GM18505 (cell line): ENCODE data around the gene NRARP.

Experiments
- ATAC-seq: cut with Tn5 transposase; IDR thresholded peaks from one replicate; pipeline ENCODE4 v1.9.1; 2021; ENCODE audit not compliant: unreplicated experiment
- POLR2A ChIP-seq: IDR thresholded peaks from 4 replicates; pipeline ENCODE4 v1.6.1; 2011; ENCODE audit warnings: borderline replicate concordance; ENCODE audit not compliant: insufficient read depth, insufficient read length; ENCODE audit errors: extremely low read depth

Gene NRARP

DNA sequence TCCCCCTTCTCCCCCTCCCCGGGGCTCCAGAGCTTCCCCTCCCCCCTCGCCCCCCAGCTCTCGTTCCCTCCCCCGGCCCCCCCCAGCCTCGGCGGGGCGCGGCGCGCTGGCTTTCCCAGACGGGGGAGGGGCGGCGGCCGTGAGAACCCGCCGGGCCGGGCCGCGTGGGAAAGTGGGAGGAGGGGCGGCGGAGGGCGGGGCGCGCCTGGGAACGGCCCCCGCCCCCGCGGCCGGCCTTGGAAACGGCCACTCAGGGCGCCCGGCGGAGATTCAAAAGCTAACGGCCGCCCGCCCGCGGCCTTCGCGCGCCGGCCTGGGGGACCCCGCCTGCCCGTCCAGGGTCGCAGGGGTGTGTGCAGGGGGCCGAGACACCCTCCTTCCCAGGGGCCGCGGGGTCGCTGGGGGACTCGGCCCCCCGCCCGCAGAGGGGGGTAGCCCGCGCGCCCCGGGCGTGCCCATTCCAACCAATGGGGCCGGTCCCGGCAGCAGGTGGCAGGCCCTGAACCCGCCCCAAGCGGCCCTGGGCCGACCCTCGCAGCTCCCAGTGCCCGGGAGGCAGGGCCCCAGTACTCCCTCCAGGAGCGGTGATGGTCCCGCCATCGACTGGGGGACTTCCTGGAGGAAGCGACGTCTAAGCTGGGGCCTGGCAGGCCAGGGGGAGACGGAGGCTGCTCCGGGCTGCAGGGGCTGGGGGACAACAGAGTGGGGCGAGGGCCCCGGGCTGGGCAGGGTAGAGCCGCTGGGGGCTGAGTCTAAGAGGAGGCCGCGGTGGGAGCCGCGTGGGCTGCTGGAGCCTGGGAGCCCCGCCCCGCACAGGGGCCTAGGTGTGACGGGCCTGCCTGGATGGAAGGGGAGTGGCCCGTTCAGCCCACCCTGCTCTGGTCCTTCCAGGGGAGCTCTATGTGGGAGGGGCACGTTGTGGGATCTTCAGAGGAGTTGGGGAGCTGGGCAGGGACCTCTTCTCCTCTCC is 14.2 kb upstream of the NRARP start:
- no peak for ATAC-seq
- no peak for TF ChIP-seq POLR2A

DNA sequence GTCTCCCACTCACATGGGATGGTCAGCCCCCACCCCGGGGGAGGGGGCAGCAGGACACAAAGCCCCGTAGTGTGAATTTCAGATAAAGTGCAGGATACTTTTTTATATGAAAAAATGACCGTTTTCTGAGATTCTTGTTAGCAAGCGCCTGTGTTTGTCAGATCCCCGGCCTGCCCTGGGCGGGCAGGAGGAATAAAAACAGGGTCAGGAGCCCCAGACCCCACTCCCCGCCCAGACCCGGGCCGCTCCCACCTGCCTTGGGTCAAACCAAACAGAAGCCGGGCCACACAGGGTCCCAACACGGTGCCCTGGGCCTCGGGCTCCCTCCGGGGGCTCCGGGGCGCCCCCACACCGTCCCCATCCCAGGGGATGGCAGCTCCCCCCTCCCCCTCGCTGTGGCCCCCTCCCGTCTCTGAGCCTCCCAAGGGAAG is 13.5 kb upstream of the NRARP start:
- TF ChIP-seq POLR2A: no peak
- no peak for ATAC-seq

DNA sequence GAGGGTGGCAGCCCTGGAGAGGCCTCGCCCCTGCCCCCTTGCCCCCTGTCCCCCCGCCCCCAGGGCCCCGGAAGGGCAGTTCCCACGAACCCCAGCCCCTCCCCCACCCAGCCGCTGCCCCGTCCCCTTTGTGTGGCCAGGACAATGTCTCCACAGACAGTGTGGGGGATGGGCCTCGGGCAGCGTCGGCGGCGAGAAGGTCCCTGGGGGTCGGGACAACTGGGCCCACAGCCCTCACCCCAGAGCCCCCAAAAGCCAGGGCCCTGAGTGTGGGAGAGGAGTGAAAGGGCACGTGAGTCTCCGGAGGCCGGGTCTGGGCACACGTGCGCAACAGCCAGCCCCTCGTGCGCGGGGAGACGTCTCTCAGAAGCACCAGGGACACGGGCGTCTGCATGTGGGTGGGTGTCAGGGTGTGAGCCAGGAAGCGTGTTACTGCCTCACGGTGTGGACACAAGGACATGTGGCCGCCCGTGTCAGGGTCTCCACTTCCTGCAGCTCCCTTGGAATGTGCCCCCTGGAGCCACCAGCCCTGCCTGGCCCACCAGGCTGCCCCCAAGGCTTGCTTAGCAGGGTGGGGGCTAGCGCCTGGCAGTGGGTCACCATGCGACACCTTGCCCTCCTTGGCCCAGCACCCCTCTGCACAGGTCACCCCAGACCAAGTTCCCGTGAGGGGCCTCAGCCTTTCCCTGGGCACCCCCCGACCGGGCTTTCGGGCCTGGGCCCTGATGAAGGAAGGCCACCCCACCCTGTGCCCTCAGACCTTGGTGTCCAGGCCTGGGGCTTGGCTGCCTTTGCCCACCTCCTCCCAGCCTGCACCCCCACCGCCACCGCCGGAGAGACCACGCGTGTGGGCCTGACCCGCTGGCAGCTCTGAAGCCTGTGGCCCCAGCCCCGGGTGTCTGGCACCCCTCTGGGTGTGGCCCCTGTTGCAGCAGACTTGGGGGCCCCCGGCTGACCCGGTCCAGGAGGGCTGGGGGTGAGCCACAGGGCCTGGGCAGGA is 12.8 kb upstream of the NRARP start:
- no peak for ATAC-seq
- TF ChIP-seq POLR2A: no peak

DNA sequence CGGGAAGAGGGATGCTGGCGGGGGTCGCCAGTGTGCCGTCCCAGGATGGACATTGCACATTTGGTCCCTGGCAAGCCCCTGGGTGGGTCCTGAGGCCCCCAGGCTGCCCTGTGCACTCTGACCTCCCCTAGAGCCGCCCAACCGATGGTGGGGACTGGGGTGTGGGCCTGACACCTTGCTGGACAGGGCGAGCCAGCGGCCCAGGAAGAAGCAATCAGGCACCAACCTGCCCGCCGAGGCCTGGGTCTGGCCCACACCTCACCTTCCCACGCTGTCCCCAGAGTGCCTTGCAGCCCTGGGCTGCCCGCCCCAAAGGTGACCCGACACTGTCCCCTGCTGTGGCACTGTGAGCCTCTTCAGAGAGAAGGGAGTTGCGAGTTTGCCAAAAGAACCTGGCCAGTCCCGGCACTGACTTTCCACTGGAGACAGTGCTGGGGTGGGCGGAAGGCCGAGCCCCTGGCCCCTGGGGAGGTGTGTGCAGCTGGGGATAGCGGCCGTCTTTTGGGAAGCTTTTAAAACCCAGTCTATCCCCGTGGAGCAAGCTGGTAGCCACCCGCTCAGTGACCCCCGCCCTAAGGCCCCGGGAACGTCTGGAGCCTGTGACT is 12.0 kb upstream of the NRARP start:
- ATAC-seq: no peak
- TF ChIP-seq POLR2A: no peak

DNA sequence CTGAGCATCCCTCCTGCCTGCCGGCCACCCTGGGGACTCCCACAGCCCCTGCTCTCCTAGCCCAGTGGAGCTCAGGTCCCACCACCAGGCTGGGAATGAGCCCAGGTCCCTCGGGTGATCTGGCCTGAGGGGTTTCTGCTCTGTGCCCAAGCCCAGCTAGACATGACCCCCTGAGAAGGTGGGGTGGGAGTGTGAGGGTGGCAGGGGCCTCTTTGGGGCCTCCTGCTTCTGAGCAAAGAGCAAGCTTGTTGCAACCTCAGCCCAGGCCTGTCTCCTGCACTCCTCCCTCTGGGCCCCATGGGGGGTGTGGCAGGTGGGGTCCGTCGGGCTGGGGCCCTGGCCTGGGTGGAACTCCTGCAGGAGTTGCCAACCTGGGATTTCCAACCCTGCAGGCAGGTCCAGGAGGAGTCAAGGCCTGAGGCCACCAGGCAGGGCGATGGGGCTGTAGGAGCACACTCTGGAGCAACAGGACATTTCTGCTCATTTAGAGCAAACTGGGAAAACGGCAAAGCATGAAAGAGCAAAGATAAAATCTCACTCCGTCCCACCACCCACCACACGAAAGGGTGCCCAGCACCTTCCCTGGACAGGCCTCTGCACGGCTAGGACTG is 11.4 kb upstream of the NRARP start:
- ATAC-seq: no peak
- no peak for TF ChIP-seq POLR2A

DNA sequence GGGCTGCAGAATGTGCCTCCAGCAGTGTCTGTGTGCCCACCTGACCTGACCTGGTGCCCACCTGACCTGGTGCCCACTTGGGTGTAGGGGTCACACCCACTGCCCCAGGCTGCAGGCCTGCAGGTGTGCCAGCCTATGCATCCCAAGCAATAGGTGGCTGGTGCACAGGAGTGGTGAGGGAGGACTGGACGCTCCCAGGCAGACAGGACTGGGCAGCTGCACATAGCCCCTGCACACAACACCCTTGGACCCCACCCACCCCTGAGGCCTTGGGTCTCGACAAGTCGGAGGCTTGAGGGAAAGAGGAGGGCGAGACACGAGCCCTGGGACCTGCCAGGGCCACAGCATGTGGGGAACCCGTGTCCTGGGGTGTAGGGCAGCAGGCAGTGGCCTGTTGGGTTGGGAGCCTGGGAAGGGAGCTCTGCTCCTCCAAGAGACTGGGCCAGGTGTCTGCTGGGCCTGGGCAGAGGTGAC is 10.8 kb upstream of the NRARP start:
- no peak for TF ChIP-seq POLR2A
- ATAC-seq: no peak

DNA sequence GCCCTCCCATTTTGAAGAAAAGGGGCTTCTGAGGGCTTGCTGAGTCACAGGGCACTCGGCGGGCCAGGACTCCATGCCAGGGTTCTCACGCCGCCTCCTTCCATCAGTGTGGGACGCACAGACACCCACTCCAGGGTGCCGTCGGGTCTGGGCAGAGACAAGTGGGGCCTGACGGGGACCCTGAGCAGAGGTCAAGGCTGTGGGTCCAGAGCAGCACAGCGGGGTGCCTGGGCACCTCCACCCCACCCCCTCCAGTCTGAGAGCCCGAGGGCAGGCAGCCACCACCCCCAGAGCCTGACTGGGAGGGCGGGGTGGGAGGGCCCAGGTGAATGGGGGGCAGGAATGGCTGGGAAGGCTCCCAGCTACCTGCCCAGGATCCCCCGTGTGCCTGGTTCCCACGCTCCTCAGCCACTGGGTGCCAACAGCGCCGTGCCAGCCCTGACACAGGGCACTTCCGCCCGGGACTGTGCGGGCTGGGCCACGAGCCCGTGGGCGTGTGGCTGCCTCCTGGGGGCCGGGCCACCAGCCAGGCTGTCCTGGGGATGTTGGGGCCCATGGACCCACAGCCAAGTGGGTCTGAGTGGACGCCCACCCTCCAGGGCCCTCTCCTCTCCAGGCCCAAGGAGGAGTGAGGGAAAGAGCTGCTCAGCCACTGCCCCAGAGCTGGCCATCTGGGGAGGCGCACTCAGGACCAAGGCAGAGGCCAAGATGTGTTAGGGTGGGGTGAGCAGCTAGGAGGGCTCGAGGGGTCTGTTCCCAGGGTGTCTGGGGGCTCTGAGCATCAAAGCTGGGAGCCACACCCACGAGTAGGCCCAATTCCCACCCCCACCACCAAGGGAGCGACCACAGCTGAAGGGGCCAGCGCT is 10.1 kb upstream of the NRARP start:
- TF ChIP-seq POLR2A: no peak
- ATAC-seq: no peak

DNA sequence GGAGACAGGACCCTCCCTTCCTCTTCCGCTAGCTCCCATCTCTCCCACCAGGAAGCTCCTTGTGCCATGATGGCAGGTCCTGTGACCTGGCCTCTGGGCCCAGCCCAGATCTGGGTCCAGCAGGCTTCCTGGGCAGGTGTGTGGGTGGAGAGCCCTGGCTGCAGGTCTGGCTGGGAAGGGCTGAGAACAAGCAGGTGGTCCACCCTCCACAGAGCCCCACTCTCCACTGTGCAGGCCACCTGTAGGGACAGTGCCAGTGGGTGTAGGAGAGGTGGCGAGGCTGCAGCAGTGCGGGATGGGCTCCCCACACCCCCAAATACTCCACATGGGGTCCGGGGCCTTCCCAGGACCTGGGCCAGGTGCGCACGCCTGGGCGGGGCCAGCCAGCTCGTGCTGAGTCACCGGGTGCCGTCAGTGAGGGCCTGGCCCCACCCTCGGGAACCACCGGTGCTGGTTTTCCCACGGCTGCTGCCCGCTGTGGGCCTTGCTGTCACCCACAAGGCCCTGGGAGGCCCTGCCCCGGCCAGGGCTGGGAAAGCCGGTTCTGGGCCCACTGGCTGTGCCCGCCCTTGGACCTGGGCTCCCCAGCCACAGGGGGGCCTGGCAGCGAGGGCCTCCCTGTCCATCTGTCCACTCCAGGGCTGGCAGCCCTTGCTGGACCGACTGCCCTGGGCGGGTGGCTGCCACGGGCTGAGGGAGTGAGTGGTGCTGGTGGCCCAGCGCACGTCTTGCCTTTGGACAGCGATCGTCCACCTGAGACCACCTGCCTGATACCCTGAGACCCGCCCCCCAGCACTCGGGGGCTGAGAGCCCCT is 9.3 kb upstream of the NRARP start:
- no peak for ATAC-seq
- no peak for TF ChIP-seq POLR2A

DNA sequence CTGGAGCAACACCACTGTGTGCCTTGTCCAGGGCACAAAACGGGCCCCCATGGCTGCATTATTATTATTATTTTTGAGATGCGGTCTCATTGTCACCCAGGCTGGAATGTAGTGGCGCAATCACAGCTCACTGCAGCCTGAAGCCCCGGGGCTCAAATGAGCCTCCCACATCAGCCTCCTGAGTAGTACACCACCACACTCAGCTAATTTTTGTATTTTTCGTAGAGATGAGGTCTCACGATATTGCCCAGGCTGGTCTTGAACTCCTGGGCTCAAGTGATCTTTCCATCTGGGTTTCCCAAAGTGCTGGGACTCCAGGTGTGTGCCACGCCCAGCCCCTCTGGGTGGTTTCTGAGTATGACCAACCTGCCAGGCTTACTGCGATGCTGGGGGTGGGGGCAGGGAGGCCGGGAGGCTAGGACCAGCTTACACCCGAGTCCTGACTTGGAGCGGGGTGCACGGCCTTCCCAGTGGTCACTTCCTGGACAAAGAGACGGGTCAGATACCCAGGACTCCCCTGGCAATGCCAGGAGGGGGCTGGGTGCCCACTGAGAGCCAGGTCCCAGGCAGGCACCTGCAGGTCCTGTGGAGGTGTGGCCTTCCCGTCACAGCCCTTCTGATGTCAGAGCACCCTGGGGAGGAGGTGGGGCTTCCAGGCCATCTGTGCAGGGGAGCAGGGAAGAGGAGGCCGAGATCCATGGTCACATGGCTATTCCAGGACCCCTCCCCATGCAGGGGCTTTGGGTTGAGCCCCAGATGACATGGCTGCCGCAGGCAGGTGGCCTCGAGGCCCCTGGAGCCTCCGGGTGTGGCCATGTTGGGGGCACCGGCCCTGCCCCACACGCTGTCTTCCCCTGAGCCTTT is 8.3 kb upstream of the NRARP start:
- no peak for TF ChIP-seq POLR2A
- no peak for ATAC-seq
